ENCODE results near the gene CCL4. TPM values are rescaled to one million over a fixed set of nuclear protein-coding genes. Genes with fewer than 3 reads are reported as not detected.
"Not testable (repeated sequence)": the region's sequence is repeated elsewhere in the genome, so short reads cannot be mapped to it uniquely, and the experiment has no call there.

CCL4 gene
- total RNA-seq, 1 experiment from 2014 or later, result 0.51 TPM

GRCh38 chr17:36087897-36088572, 15.6 kb upstream of the CCL4 start:
- ATAC-seq, result not testable (repeated sequence)

GRCh38 chr17:36088670-36089338, 14.8 kb upstream of the CCL4 start:
- Histone ChIP-seq H3K4me1 (ENCODE audit: control insufficient read depth, insufficient read depth, low read length) (no peaks in the 10 kb centered on the region), H3K4me3 (ENCODE audit: low read depth in 2 of 2, low read length in 2 of 2) (no peak overlapping the region), H3K27me3 (ENCODE audit: control insufficient read depth, insufficient read depth, low read length) (no peaks in the 10 kb centered on the region; the same call in 1 of the 2 replicates), H3K27ac (ENCODE audit: low read length) (no peak overlapping the region), H3K36me3 (ENCODE audit: control insufficient read depth, insufficient read depth, low read length) (no peaks in the 10 kb centered on the region), H3K9me3 (ENCODE audit: control insufficient read depth, insufficient read depth, low read depth, low read length) (no peaks in the 10 kb centered on the region)
- intact Hi-C loops (cut with micrococcal nuclease; ENCODE audit: unreplicated experiment), result no loop called here
- CTCF ChIA-PET, result no interaction called here
- in situ Hi-C loops (cut with HindIII; ENCODE audit: low pct_unique_long_range_greater_than_20kb, low sequenced_read_pairs), result no loop called here
- DNase-seq (ENCODE audit: low read depth, low spot score) (no peak), ATAC-seq (no peak)
- TF ChIP-seq TCF7L2 (IDR thresholded peaks at IDR 0.05; ENCODE audit: low read depth, low read length) (no peak), SIN3A (IDR thresholded peaks at IDR 0.05; ENCODE audit: borderline replicate concordance, insufficient read depth, low read depth, low read length) (no peak)
- BruUV-seq (replicated peaks), result no TSS peak
- POLR2A ChIA-PET, result no interaction called here

More at GRCh38 chr17:36087897-36088572, 15.6 kb upstream of the CCL4 start:
- intact Hi-C loops (cut with micrococcal nuclease; ENCODE audit: unreplicated experiment); in situ Hi-C loops (cut with HindIII; ENCODE audit: low pct_unique_long_range_greater_than_20kb, low sequenced_read_pairs); H3K27me3 ChIP-seq (ENCODE audit: control insufficient read depth, insufficient read depth, low read length); DNase-seq (ENCODE audit: low read depth, low spot score); H3K4me3 ChIP-seq (ENCODE audit: low read depth in 2 of 2, low read length in 2 of 2); H3K36me3 ChIP-seq (ENCODE audit: control insufficient read depth, insufficient read depth, low read length); H3K9me3 ChIP-seq (ENCODE audit: control insufficient read depth, insufficient read depth, low read depth, low read length); H3K27ac ChIP-seq (ENCODE audit: low read length); H3K4me1 ChIP-seq (ENCODE audit: control insufficient read depth, insufficient read depth, low read length); CTCF ChIA-PET; BruUV-seq (replicated peaks); POLR2A ChIA-PET: not testable (repeated sequence)

GRCh38 chr17:36089339-36089865, 14.2 kb upstream of the CCL4 start:
- no peak overlapping the region for H3K4me3 ChIP-seq (ENCODE audit: low read depth in 2 of 2, low read length in 2 of 2)
- DNase-seq (ENCODE audit: low read depth, low spot score) (no peak), ATAC-seq (no peak)
- no peaks in the 10 kb centered on the region for H3K9me3 ChIP-seq (ENCODE audit: control insufficient read depth, insufficient read depth, low read depth, low read length)
- POLR2A ChIA-PET, result interaction anchor here (0.6 kb wide), 1 partner anchor 1253 kb away, joined by 7 read pairs; no protein-coding TSS in a partner anchor
- BruUV-seq (replicated peaks), result no TSS peak
- H3K4me1 ChIP-seq (ENCODE audit: control insufficient read depth, insufficient read depth, low read length), result no peaks in the 10 kb centered on the region
- no peak for TF ChIP-seq TCF7L2 (IDR thresholded peaks at IDR 0.05; ENCODE audit: low read depth, low read length)
- TF ChIP-seq POLR2AphosphoS5 (IDR thresholded peaks at IDR 0.05; ENCODE audit: low read depth, low read length), result no peak
- no peak for TF ChIP-seq SIN3A (IDR thresholded peaks at IDR 0.05; ENCODE audit: borderline replicate concordance, insufficient read depth, low read depth, low read length)
- TF ChIP-seq, protein P1, sequence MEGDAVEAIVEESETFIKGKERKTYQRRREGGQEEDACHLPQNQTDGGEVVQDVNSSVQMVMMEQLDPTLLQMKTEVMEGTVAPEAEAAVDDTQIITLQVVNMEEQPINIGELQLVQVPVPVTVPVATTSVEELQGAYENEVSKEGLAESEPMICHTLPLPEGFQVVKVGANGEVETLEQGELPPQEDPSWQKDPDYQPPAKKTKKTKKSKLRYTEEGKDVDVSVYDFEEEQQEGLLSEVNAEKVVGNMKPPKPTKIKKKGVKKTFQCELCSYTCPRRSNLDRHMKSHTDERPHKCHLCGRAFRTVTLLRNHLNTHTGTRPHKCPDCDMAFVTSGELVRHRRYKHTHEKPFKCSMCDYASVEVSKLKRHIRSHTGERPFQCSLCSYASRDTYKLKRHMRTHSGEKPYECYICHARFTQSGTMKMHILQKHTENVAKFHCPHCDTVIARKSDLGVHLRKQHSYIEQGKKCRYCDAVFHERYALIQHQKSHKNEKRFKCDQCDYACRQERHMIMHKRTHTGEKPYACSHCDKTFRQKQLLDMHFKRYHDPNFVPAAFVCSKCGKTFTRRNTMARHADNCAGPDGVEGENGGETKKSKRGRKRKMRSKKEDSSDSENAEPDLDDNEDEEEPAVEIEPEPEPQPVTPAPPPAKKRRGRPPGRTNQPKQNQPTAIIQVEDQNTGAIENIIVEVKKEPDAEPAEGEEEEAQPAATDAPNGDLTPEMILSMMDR (IDR thresholded peaks at IDR 0.05), result no peak
- TF ChIP-seq, protein P2, sequence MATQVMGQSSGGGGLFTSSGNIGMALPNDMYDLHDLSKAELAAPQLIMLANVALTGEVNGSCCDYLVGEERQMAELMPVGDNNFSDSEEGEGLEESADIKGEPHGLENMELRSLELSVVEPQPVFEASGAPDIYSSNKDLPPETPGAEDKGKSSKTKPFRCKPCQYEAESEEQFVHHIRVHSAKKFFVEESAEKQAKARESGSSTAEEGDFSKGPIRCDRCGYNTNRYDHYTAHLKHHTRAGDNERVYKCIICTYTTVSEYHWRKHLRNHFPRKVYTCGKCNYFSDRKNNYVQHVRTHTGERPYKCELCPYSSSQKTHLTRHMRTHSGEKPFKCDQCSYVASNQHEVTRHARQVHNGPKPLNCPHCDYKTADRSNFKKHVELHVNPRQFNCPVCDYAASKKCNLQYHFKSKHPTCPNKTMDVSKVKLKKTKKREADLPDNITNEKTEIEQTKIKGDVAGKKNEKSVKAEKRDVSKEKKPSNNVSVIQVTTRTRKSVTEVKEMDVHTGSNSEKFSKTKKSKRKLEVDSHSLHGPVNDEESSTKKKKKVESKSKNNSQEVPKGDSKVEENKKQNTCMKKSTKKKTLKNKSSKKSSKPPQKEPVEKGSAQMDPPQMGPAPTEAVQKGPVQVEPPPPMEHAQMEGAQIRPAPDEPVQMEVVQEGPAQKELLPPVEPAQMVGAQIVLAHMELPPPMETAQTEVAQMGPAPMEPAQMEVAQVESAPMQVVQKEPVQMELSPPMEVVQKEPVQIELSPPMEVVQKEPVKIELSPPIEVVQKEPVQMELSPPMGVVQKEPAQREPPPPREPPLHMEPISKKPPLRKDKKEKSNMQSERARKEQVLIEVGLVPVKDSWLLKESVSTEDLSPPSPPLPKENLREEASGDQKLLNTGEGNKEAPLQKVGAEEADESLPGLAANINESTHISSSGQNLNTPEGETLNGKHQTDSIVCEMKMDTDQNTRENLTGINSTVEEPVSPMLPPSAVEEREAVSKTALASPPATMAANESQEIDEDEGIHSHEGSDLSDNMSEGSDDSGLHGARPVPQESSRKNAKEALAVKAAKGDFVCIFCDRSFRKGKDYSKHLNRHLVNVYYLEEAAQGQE (IDR thresholded peaks at IDR 0.05; ENCODE audit: insufficient read depth in 1 of 2, low read depth in 2 of 2, low read length in 1 of 2), result no peak
- no peaks in the 10 kb centered on the region; the same call in 1 of the 2 replicates for H3K27me3 ChIP-seq (ENCODE audit: control insufficient read depth, insufficient read depth, low read length)
- in situ Hi-C loops (cut with HindIII; ENCODE audit: low pct_unique_long_range_greater_than_20kb, low sequenced_read_pairs) (no loop called here), intact Hi-C loops (cut with micrococcal nuclease; ENCODE audit: unreplicated experiment) (no loop called here)
- H3K36me3 ChIP-seq (ENCODE audit: control insufficient read depth, insufficient read depth, low read length), result no peaks in the 10 kb centered on the region
- no peak overlapping the region for H3K27ac ChIP-seq (ENCODE audit: low read length)
- CTCF ChIA-PET, result no interaction called here
